B cell (primary cell): ENCODE data around the gene PPP1R16B. TPM values are rescaled to one million over a fixed set of nuclear protein-coding genes. Genes with fewer than 3 reads are reported as not detected.

Source experiments
- ATAC-seq: fragments of 200-7000 bp; cut with Tn5 transposase; one replicate; pipeline ENCODE4 v1.10.0; 2021; ENCODE audit warnings: low read depth, mild to moderate bottlenecking, moderate number of reproducible peaks, moderate library complexity
- CTCF ChIA-PET: fragments of 350-600 bp; sonication (Branson Sonifier 250); formaldehyde crosslinking; loops from one replicate; lab custom pipeline; 2021; ENCODE audit warnings: antibody characterized with exemption, inconsistent platforms; lab: Charles Lee
- POLR2A ChIA-PET: fragments of 350-600 bp; sonication (Branson Sonifier 250); formaldehyde crosslinking; loops from one replicate; lab custom pipeline; 2021; ENCODE audit warnings: antibody characterized with exemption; lab: Charles Lee
- DNase-seq: peaks from one replicate; pipeline ENCODE4 v3.0.0; 2013
- H2AFZ ChIP-seq: 2 replicates; pipeline ENCODE4 v1.6.1; 2012; ENCODE audit warnings: mild to moderate bottlenecking, low read depth, low read length; ENCODE audit not compliant: insufficient read depth, poor library complexity, severe bottlenecking
- H3K27ac ChIP-seq, 2 donors: 1 replicate in 1 of 2; 2 replicates in 1 of 2; pipeline ENCODE4 v1.5.1; 2012 to 2013; ENCODE audit warnings: low read length in 2 of 2, mild to moderate bottlenecking in 2 of 2, moderate library complexity in 1 of 2
- H3K27me3 ChIP-seq, 4 experiments: fragments of 200-600 bp in 1 of 4; sonication (generic) in 1 of 4; replicated peaks in 1 of 4; 1 replicate in 2 of 4; 2 replicates in 2 of 4; pipeline versions ENCODE4 v1.6.1 to v1.7.0; 2013 to 2016; ENCODE audit warnings: low read length in 3 of 4, mild to moderate bottlenecking in 2 of 4, mixed read lengths in 1 of 4, moderate library complexity in 1 of 4; ENCODE audit not compliant: insufficient read depth in 4 of 4, control insufficient read depth in 3 of 4; ENCODE audit errors: control extremely low read depth in 1 of 4
- H3K36me3 ChIP-seq, 2 experiments: replicated peaks in 1 of 2; 1 replicate in 1 of 2; 2 replicates in 1 of 2; pipeline versions ENCODE4 v1.6.1 to v1.7.1; 2013; ENCODE audit warnings: low read length in 1 of 2; ENCODE audit not compliant: insufficient read depth in 2 of 2, control insufficient read depth in 1 of 2; ENCODE audit errors: control extremely low read depth in 1 of 2, extremely low read depth in 1 of 2
- H3K4me1 ChIP-seq, 2 donors: fragments of 200-600 bp in 1 of 2; sonication (generic) in 1 of 2; 1 replicate in 1 of 2; 2 replicates in 1 of 2; pipeline versions ENCODE4 v1.5.1 to v1.6.1; 2013 to 2017; ENCODE audit warnings: low read length in 2 of 2; ENCODE audit not compliant: control insufficient read depth in 2 of 2, insufficient read depth in 2 of 2
- H3K4me2 ChIP-seq: replicated peaks from 2 replicates; pipeline ENCODE3; 2012; ENCODE audit warnings: mild to moderate bottlenecking, low read depth, low read length; ENCODE audit not compliant: poor library complexity, severe bottlenecking
- H3K4me3 ChIP-seq, 5 experiments: fragments of 200-600 bp in 1 of 5; sonication (generic) in 1 of 5; 1 replicate in 3 of 5; 2 replicates in 2 of 5; pipeline versions ENCODE4 v1.5.1 to v1.7.0; 2011 to 2016; ENCODE audit warnings: low read length in 4 of 5, mild to moderate bottlenecking in 4 of 5, low read depth in 2 of 5, control low read depth in 1 of 5, moderate library complexity in 1 of 5; ENCODE audit not compliant: insufficient read depth in 1 of 5; ENCODE audit errors: control extremely low read depth in 1 of 5, extremely low read depth in 1 of 5
- H3K79me2 ChIP-seq: fragments of 200-600 bp; sonication (generic); one replicate; pipeline ENCODE4 v1.6.0; 2016; ENCODE audit warnings: low read length; ENCODE audit not compliant: control insufficient read depth, insufficient read depth
- H3K9ac ChIP-seq: fragments of 200-600 bp; sonication (generic); 2 replicates; pipeline ENCODE4 v1.6.1; 2017; ENCODE audit warnings: mild to moderate bottlenecking, low read length, moderate library complexity
- H3K9me3 ChIP-seq, 3 donors: one replicate each; pipeline versions ENCODE4 v1.6.1 to v1.7.1; 2013; ENCODE audit warnings: low read length in 2 of 3; ENCODE audit not compliant: control insufficient read depth in 2 of 3, insufficient read depth in 1 of 3; ENCODE audit errors: control extremely low read depth in 1 of 3
- H4K20me1 ChIP-seq: 2 replicates; pipeline ENCODE4 v1.6.0; 2012; ENCODE audit warnings: mild to moderate bottlenecking, low read length; ENCODE audit not compliant: insufficient read depth, control insufficient read depth, poor library complexity, severe bottlenecking
- H3K27ac Mint-ChIP-seq: one replicate; pipeline ENCODE4 v1.8.0; 2021; ENCODE audit warnings: mixed read lengths
- H3K27me3 Mint-ChIP-seq: one replicate; pipeline ENCODE4 v1.8.0; 2021; ENCODE audit warnings: mixed read lengths
- H3K4me1 Mint-ChIP-seq: one replicate; pipeline ENCODE4 v1.8.0; 2021; ENCODE audit warnings: mixed read lengths
- H3K4me3 Mint-ChIP-seq: one replicate; pipeline ENCODE4 v1.8.0; 2021; ENCODE audit warnings: mixed read lengths
- H3K9me3 Mint-ChIP-seq: one replicate; pipeline ENCODE4 v1.8.0; 2022; ENCODE audit warnings: mixed read lengths; ENCODE audit not compliant: insufficient read depth
- EZH2 ChIP-seq: IDR thresholded peaks from 2 replicates; pipeline ENCODE4 v1.6.1; 2012; ENCODE audit warnings: borderline replicate concordance, low read depth, mild to moderate bottlenecking, moderate library complexity, low read length; ENCODE audit not compliant: insufficient read depth, poor library complexity, severe bottlenecking
- WGBS: methylation state at CpG from one replicate; pipeline ENCODE4 v1.1.5; 2013; ENCODE audit warnings: missing lambda C conversion rate; ENCODE audit not compliant: insufficient coverage; 5-methylcytosine and 5-hydroxymethylcytosine counted together
- intact Hi-C: fragments of 100-400 bp; cut with micrococcal nuclease; formaldehyde crosslinking; loops from one replicate; pipeline ENCODE4 v1.10.0; 2022
- polyA plus RNA-seq: library from polyadenylated mRNA; depleted of rRNA; stranded (reverse); fragments of >200 nt; gene quantifications from 2 replicates; pipeline ENCODE4 v1.2.3, GENCODE V29; 2012
- total RNA-seq, 2 donors: library from RNA; stranded (reverse); fragments of 120-200 nt in 1 of 2; gene quantifications; 1 replicate in 1 of 2; 2 replicates in 1 of 2; pipeline versions ENCODE4 v1.2.3 to v1.2.4, GENCODE V29; 2013 to 2022
- TF ChIP-seq, protein P1 (sequence below): fragments of 200-600 bp; IDR thresholded peaks from one replicate; pipeline ENCODE4 v1.8.0; 2022; ENCODE audit warnings: antibody characterized with exemption, mild to moderate bottlenecking

The PPP1R16B gene
- total and polyA plus RNA-seq, 2 donors (not counting 1 experiment from before 2014, with no cell fraction given): 58.8 to 108 TPM

DNA sequence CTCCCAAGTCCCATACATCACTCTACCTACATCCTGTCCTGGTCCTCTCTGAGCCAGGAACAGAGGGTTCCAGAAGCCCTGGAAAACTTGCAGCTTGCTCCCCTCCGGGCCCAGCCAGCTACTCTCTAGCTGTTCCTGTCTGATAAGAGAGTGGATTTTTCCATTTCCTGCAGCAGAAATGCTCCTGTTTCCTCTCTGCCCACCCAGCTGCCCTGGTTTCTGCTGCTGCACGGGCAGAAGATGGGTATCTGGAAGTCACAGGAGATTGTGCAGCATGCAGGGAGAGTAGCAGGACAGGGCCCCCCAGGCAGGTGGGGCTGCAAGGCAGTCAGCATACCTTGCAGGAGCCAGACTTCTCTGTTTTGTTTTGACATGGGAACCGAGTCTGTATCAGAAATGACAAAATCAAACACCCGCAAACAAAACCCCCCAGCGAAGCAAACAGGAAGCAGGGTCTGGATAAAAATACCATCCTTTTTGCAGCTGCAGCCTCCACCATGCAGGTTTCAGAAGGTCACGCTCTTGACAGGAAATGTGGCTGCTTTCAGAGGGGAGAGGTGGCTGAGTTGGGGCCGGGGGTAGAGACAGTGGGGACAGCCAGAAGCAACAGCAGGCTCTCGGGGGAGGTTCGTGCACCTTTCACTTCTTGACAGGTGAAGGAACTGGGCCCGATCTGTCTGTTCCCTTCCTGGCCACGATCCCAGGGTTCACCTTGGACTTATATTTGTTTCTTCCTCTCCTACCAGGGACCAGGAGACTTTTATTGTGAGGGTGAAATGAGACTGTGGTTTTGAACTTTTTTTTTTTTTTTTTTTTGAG is 69.9 kb downstream of the PPP1R16B start:
- no peaks in the 10 kb centered on the region for H3K9me3 Mint-ChIP-seq
- H3K4me1 ChIP-seq: peaks cover 97 to 99% of the 10 kb centered on the region in 2 donors
- H3K27ac Mint-ChIP-seq: peak overlapping the region; percentile 100
- H4K20me1 ChIP-seq: peaks cover 5% of the 10 kb centered on the region
- peak overlapping the region in 4 of 5 experiments; percentile 14 to 47 (median 35) for H3K4me3 ChIP-seq
- no peaks in the 10 kb centered on the region for H3K27me3 Mint-ChIP-seq
- peaks cover 84% of the 10 kb centered on the region for H3K79me2 ChIP-seq
- H2AFZ ChIP-seq: peak overlapping the region; percentile 24
- H3K27me3 ChIP-seq: no peaks in the 10 kb centered on the region
- peaks cover 94% of the 10 kb centered on the region for H3K4me1 Mint-ChIP-seq
- ATAC-seq (peak; percentile 73), DNase-seq (peak; percentile 93)
- peak overlapping the region; percentile 86 for H3K4me3 Mint-ChIP-seq
- peak overlapping the region; percentile 88 for H3K4me2 ChIP-seq
- ChIA-PET CTCF (interaction anchor here (0.6 to 7.6 kb wide), 14 partner anchors 8 to 154 kb away, joined by 3 to 131 read pairs (median 5); partner anchors contain the start of gene PPP1R16B), POLR2A (interaction anchor here (0.5 to 5.8 kb wide), 14 partner anchors 10 to 427 kb away, joined by 3 to 64 read pairs (median 4); partner anchors contain the start of genes ACTR5 and PPP1R16B)
- no peak for TF ChIP-seq EZH2
- TF ChIP-seq, protein P1, sequence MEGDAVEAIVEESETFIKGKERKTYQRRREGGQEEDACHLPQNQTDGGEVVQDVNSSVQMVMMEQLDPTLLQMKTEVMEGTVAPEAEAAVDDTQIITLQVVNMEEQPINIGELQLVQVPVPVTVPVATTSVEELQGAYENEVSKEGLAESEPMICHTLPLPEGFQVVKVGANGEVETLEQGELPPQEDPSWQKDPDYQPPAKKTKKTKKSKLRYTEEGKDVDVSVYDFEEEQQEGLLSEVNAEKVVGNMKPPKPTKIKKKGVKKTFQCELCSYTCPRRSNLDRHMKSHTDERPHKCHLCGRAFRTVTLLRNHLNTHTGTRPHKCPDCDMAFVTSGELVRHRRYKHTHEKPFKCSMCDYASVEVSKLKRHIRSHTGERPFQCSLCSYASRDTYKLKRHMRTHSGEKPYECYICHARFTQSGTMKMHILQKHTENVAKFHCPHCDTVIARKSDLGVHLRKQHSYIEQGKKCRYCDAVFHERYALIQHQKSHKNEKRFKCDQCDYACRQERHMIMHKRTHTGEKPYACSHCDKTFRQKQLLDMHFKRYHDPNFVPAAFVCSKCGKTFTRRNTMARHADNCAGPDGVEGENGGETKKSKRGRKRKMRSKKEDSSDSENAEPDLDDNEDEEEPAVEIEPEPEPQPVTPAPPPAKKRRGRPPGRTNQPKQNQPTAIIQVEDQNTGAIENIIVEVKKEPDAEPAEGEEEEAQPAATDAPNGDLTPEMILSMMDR: no peak
- WGBS: 0% methylated on average over 6 of the region's 11 CpGs
- peak overlapping the region; percentile 93 to 99 for H3K27ac ChIP-seq
- H3K9me3 ChIP-seq: peaks cover 0 to 4% (median 0%) of the 10 kb centered on the region in 3 donors
- intact Hi-C loops: loop anchor here (1.0 to 2.0 kb wide), 5 partner anchors 12 to 70 kb away; partner anchors contain the start of gene PPP1R16B
- H3K36me3 ChIP-seq: peaks cover 0 to 6% of the 10 kb centered on the region in 2 experiments
- peak overlapping the region; percentile 55 for H3K9ac ChIP-seq

DNA sequence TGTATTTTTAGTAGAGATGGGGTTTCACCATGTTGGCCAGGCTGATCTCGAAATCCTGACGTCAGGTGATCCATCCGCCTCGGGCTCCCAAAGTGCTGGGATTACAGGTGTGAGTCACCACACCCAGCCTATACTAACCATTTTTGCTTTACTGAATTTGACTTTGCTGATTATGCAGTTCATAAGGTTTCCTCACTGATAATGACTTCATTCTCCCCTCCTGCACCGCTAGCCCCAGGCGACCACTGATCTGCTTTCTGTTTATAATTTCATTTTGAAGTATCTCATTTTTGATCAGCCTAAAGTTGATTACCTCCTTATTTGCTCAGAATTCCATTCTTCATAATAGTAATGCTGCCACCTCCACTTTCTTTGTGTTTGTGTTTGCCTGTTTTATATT is 72.0 kb downstream of the PPP1R16B start:
- Histone ChIP-seq H3K4me3 (no peak overlapping the region), H3K27me3 (no peaks in the 10 kb centered on the region), H3K9me3 (peaks cover 0 to 4% (median 0%) of the 10 kb centered on the region in 3 donors), H3K27ac (peak overlapping the region; percentile 93 to 99), H4K20me1 (peaks cover 12% of the 10 kb centered on the region), H3K79me2 (peaks cover 84% of the 10 kb centered on the region), H3K4me2 (peak overlapping the region; percentile 88), H3K9ac (no peak overlapping the region), H2AFZ (no peak overlapping the region), H3K4me1 (peaks cover 97 to 99% of the 10 kb centered on the region in 2 donors), H3K36me3 (peaks cover 0 to 6% of the 10 kb centered on the region in 2 experiments)
- no peak for TF ChIP-seq EZH2
- TF ChIP-seq, protein P1: no peak
- no CpG with 5 or more reads among the region's 6 CpGs for WGBS
- peak overlapping the region; percentile 62 for H3K4me3 Mint-ChIP-seq
- DNase-seq: no peak
- H3K27ac Mint-ChIP-seq: peak overlapping the region; percentile 100
- no peak for ATAC-seq
- no peaks in the 10 kb centered on the region for H3K27me3 Mint-ChIP-seq
- ChIA-PET POLR2A (interaction anchor here (1.1 to 5.8 kb wide), 2 partner anchors 31 to 36 kb away, joined by 6 to 54 read pairs; no protein-coding TSS in a partner anchor), CTCF (interaction anchor here (5.5 kb wide), 1 partner anchor 13 kb away, joined by 131 read pairs; no protein-coding TSS in a partner anchor)
- intact Hi-C loops: no loop called here
- no peaks in the 10 kb centered on the region for H3K9me3 Mint-ChIP-seq
- peaks cover 96% of the 10 kb centered on the region for H3K4me1 Mint-ChIP-seq
